ENCODE measurements around the gene ZNF639.

GRCh38 chr3:179324270-179324754, 1.5 kb downstream of the ZNF639 start:
- no peak for TF ChIP-seq CTCF (IDR thresholded peaks at IDR 0.05)
- TF ChIP-seq POLR2A (IDR thresholded peaks at IDR 0.05) = no peak

Data from heart left ventricle (tissue), 13 donors.